Sigmoid colon (tissue), 7 donors: ENCODE measurements around the gene RAB15. TPM values are rescaled to one million over a fixed set of nuclear protein-coding genes. Genes with fewer than 3 reads are reported as not detected.

ENCODE experiments used
- DNase-seq: peaks from one replicate; pipeline ENCODE4 v3.0.0-alpha.2; 2019
- H3K27ac ChIP-seq, 4 donors: fragments of 200-600 bp; sonication (generic); one replicate each; pipeline ENCODE4 v1.5.1; 2016 to 2019; ENCODE audit warnings: mild to moderate bottlenecking in 1 of 4
- H3K27me3 ChIP-seq, 3 donors: fragments of 200-600 bp; sonication (generic); one replicate each; pipeline ENCODE4 v1.5.1; 2019; ENCODE audit warnings: mild to moderate bottlenecking in 1 of 3
- H3K36me3 ChIP-seq, 4 donors: fragments of 200-600 bp; sonication (generic); one replicate each; pipeline ENCODE4 v1.5.1; 2016 to 2019
- H3K4me1 ChIP-seq, 4 donors: fragments of 200-600 bp; sonication (generic); one replicate each; pipeline ENCODE4 v1.5.1; 2017 to 2019
- H3K4me3 ChIP-seq, 4 donors: fragments of 200-600 bp; sonication (generic); one replicate each; pipeline ENCODE4 v1.5.1; 2017 to 2019; ENCODE audit warnings: mild to moderate bottlenecking in 2 of 4, moderate library complexity in 1 of 4
- H3K9me3 ChIP-seq, 4 donors: fragments of 200-600 bp in 3 of 4; sonication (generic) in 3 of 4; one replicate each; pipeline versions ENCODE4 v1.5.1 to v1.6.1; 2013 to 2019
- EP300 ChIP-seq, 4 donors: sonication (generic); formaldehyde crosslinking; IDR thresholded peaks; one replicate each; pipeline ENCODE4 v1.6.1; 2017; ENCODE audit warnings: antibody characterized with exemption in 4 of 4
- POLR2A ChIP-seq, 2 donors: fragments of 450-650 bp; IDR thresholded peaks; one replicate each; pipeline ENCODE4 v1.6.1; 2016; ENCODE audit warnings: antibody characterized with exemption in 2 of 2, mild to moderate bottlenecking in 2 of 2, moderate library complexity in 2 of 2
- POLR2AphosphoS5 ChIP-seq, 4 donors: sonication (generic); formaldehyde crosslinking; IDR thresholded peaks; one replicate each; pipeline ENCODE4 v1.6.1; 2017; ENCODE audit warnings: antibody characterized with exemption in 4 of 4
- WGBS, 2 donors: extraction: QIAGEN DNeasy Blood & Tissue Kit; methylation state at CpG; one replicate each; pipeline ENCODE4 v1.1.7; 2013; 5-methylcytosine and 5-hydroxymethylcytosine counted together
- intact Hi-C: fragments of 100-400 bp; cut with DNase I; formaldehyde crosslinking; loops from one replicate; pipeline ENCODE4 v1.15.1; 2023
- polyA plus RNA-seq, 3 donors: library from polyadenylated mRNA; stranded (reverse); fragments of 200-250 nt; gene quantifications; one replicate each; pipeline ENCODE4 v1.2.3, GENCODE V29; 2013
- total RNA-seq, 4 donors: library from RNA; depleted of rRNA; stranded (reverse); fragments of >200 nt; gene quantifications; one replicate each; pipeline ENCODE4 v1.1.0, GENCODE V29; 2016
- TF ChIP-seq, protein P1 (sequence below), 4 experiments: fragments of 450-650 bp in 3 of 4; fragments of 200-600 bp in 1 of 4; IDR thresholded peaks; one replicate each; pipeline ENCODE4 v1.5.1; 2016 to 2019; ENCODE audit warnings: antibody characterized with exemption in 4 of 4, mild to moderate bottlenecking in 3 of 4, moderate library complexity in 2 of 4
- donor health status: healthy with polysubstance abuse.
- donor health status: Bipolar disorder and iron deficiency.
- donor health status: healthy.

The RAB15 gene
- total and polyA plus RNA-seq, 7 donors = 1.8 to 31.8 (median 11.6) TPM

DNA sequence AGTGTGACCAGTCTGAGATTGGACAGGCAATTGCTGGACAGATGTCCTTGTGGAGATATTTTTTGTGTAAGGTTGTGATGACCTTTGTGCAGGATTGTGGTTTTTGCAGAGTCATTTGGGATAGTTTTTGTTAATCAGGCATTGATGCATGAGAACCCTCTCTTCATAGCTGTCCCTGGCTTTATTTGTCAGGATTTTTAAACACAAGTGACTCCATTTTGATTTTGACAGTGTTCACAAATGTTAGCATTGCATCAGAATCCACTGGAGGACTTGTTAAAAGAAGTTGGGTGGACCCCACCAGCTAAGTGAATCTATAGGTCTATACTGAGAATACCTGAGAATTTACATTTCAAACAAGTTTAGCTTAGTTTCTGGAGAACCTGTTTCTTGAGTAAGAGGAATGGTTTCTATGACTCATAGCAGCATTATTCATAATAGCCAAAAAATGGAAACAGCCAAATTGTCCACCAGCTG is 26.4 kb upstream of the RAB15 start:
- peaks cover 0 to 14% (median 0%) of the 10 kb centered on the region in 4 donors for H3K4me1 ChIP-seq
- H3K36me3 ChIP-seq = no peaks in the 10 kb centered on the region
- no peaks in the 10 kb centered on the region for H3K27me3 ChIP-seq
- no peak overlapping the region for H3K4me3 ChIP-seq
- no peak for DNase-seq
- no peak overlapping the region for H3K27ac ChIP-seq
- intact Hi-C loops = no loop called here
- TF ChIP-seq, protein P1, sequence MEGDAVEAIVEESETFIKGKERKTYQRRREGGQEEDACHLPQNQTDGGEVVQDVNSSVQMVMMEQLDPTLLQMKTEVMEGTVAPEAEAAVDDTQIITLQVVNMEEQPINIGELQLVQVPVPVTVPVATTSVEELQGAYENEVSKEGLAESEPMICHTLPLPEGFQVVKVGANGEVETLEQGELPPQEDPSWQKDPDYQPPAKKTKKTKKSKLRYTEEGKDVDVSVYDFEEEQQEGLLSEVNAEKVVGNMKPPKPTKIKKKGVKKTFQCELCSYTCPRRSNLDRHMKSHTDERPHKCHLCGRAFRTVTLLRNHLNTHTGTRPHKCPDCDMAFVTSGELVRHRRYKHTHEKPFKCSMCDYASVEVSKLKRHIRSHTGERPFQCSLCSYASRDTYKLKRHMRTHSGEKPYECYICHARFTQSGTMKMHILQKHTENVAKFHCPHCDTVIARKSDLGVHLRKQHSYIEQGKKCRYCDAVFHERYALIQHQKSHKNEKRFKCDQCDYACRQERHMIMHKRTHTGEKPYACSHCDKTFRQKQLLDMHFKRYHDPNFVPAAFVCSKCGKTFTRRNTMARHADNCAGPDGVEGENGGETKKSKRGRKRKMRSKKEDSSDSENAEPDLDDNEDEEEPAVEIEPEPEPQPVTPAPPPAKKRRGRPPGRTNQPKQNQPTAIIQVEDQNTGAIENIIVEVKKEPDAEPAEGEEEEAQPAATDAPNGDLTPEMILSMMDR (IDR thresholded peaks at IDR 0.05) = no peak
- TF ChIP-seq POLR2AphosphoS5 (IDR thresholded peaks at IDR 0.05) (no peak), POLR2A (IDR thresholded peaks at IDR 0.05) (no peak), EP300 (IDR thresholded peaks at IDR 0.05) (no peak)
- H3K9me3 ChIP-seq = no peaks in the 10 kb centered on the region

DNA sequence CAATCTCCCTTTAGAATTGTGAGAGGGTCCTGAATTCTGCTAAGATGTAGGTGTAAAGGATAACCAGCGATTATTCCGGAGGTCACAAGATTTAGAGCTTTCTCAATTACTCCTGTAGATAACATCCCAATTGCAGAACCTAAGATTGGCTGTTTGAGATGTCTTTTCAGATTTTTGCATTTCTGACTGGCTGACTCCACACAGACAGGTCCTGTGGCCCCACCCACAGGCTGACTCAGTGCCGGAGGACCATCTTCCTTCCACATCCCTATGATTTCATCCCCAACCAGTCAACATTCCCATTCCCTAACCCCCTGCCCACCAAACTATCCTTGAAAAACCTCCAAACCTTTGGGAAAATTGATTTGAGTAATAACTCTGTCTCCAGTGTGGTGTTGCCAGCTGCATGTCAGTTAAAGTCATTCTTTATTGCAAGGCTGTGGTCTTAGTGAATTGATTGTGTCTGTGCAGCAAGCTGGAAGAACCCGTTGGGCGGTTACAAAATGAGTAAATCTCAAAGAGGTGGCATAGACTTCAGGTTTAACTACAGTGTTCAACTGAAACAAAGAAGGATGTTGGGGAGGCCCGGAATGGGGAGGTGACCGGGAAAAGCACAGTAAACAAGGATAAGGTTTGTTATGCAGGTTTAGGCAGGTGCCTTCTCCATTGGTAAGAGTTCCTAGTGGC is 25.1 kb upstream of the RAB15 start:
- Histone ChIP-seq H3K4me3 (no peak overlapping the region), H3K9me3 (no peaks in the 10 kb centered on the region), H3K27ac (no peak overlapping the region), H3K36me3 (no peaks in the 10 kb centered on the region), H3K4me1 (peaks cover 0 to 14% (median 0%) of the 10 kb centered on the region in 4 donors), H3K27me3 (no peaks in the 10 kb centered on the region)
- intact Hi-C loops = no loop called here
- TF ChIP-seq, protein P1 (IDR thresholded peaks at IDR 0.05) = no peak
- TF ChIP-seq POLR2A (IDR thresholded peaks at IDR 0.05) (no peak), EP300 (IDR thresholded peaks at IDR 0.05) (no peak), POLR2AphosphoS5 (IDR thresholded peaks at IDR 0.05) (no peak)
- DNase-seq = no peak
- 41 to 80% methylated on average over 7 of the region's 7 CpGs for WGBS, 2 donors

DNA sequence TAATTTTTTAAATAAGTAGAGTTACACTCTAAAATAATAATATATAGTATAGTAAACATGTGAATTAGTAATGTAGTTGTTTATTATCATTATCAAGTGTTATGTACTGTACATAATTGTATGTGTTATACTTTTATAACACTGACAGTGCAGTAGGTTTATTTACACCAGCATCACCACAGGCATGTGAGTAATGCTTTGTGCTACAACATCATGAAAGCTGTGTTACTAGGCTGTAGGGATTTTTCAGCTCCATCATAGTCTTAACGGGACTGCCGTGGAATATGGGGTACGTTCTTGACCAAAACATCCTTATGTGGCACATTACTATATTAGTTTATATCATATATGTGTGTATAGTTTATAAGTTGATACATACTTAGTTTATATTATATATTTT is 23.2 kb upstream of the RAB15 start:
- peaks cover 0 to 5% (median 0%) of the 10 kb centered on the region in 4 donors for H3K4me1 ChIP-seq
- no peak overlapping the region for H3K27ac ChIP-seq
- intact Hi-C loops = no loop called here
- no peaks in the 10 kb centered on the region for H3K9me3 ChIP-seq
- no peaks in the 10 kb centered on the region for H3K36me3 ChIP-seq
- no peak for TF ChIP-seq EP300 (IDR thresholded peaks at IDR 0.05)
- TF ChIP-seq POLR2A (IDR thresholded peaks at IDR 0.05) = no peak
- no peak for TF ChIP-seq POLR2AphosphoS5 (IDR thresholded peaks at IDR 0.05)
- TF ChIP-seq, protein P1 (IDR thresholded peaks at IDR 0.05) = no peak
- WGBS, 2 donors = 87 to 92% methylated on average over 3 of the region's 3 CpGs
- no peak for DNase-seq
- H3K27me3 ChIP-seq = no peaks in the 10 kb centered on the region
- H3K4me3 ChIP-seq = no peak overlapping the region

DNA sequence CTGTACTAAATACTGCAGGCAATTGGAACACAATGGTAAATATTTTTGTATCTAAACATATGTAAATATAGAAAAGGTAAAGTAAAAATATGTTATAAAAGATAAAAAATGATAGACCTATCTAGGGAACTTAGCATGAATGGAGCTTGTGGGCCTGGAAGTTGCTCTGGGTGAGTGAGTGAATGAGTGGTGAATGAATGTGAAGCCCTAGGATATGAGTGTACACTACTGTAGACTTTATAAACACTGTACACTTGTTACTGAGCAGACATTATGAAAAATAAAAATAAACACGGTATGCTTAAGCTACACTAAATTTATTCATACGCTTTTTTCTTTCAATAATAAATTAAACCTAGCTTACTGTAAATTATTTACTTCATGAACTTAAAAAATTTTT is 22.4 kb upstream of the RAB15 start:
- WGBS, 2 donors = 94% methylated on average over 2 of the region's 2 CpGs
- peaks cover 0 to 5% (median 0%) of the 10 kb centered on the region in 4 donors for H3K4me1 ChIP-seq
- no peak overlapping the region for H3K27ac ChIP-seq
- TF ChIP-seq POLR2A (IDR thresholded peaks at IDR 0.05) = no peak
- no peak for TF ChIP-seq EP300 (IDR thresholded peaks at IDR 0.05)
- TF ChIP-seq, protein P1 (IDR thresholded peaks at IDR 0.05) = no peak
- TF ChIP-seq POLR2AphosphoS5 (IDR thresholded peaks at IDR 0.05) = no peak
- H3K36me3 ChIP-seq = no peaks in the 10 kb centered on the region
- no peaks in the 10 kb centered on the region for H3K27me3 ChIP-seq
- no peaks in the 10 kb centered on the region for H3K9me3 ChIP-seq
- DNase-seq = no peak
- intact Hi-C loops = no loop called here
- no peak overlapping the region for H3K4me3 ChIP-seq
